CD14-positive monocyte (primary cell): ENCODE data around the gene PDXP. TPM values are rescaled to one million over a fixed set of nuclear protein-coding genes. Genes with fewer than 3 reads are reported as not detected.

Experiments used
- DNase-seq, 3 donors: peaks; one replicate each; pipeline ENCODE4 v3.0.0-alpha.2; 2011 to 2022
- H2AFZ ChIP-seq: 2 replicates; pipeline ENCODE4 v1.6.0; 2012; ENCODE audit warnings: mild to moderate bottlenecking, low read depth, low read length, inconsistent platforms; ENCODE audit not compliant: insufficient read depth, poor library complexity, severe bottlenecking
- H3K27ac ChIP-seq, 2 donors: 1 replicate in 1 of 2; 2 replicates in 1 of 2; pipeline ENCODE4 v1.5.1; 2012 to 2013; ENCODE audit warnings: low read length in 2 of 2, control low read depth in 1 of 2, inconsistent platforms in 1 of 2, low read depth in 1 of 2, mild to moderate bottlenecking in 1 of 2
- H3K27me3 ChIP-seq, 2 donors: one replicate each; pipeline versions ENCODE4 v1.6.0 to v1.6.1; 2011 to 2013; ENCODE audit warnings: low read length in 2 of 2; ENCODE audit not compliant: control insufficient read depth in 2 of 2, insufficient read depth in 2 of 2
- H3K36me3 ChIP-seq, 2 donors: replicated peaks in 1 of 2; 1 replicate in 1 of 2; 2 replicates in 1 of 2; pipeline versions ENCODE4 v1.5.1 to v1.6.1; 2012 to 2013; ENCODE audit warnings: low read length in 2 of 2, control low read depth in 1 of 2, inconsistent platforms in 1 of 2, mild to moderate bottlenecking in 1 of 2; ENCODE audit not compliant: insufficient read depth in 2 of 2, control insufficient read depth in 1 of 2
- H3K4me1 ChIP-seq, 2 donors: 1 replicate in 1 of 2; 2 replicates in 1 of 2; pipeline versions ENCODE4 v1.5.1 to v1.6.1; 2012 to 2013; ENCODE audit warnings: low read length in 2 of 2, control low read depth in 1 of 2, inconsistent platforms in 1 of 2, mild to moderate bottlenecking in 1 of 2, moderate library complexity in 1 of 2; ENCODE audit not compliant: insufficient read depth in 2 of 2, control insufficient read depth in 1 of 2
- H3K4me2 ChIP-seq: replicated peaks from 2 replicates; pipeline ENCODE3; 2012; ENCODE audit warnings: low read length, moderate library complexity, mild to moderate bottlenecking; ENCODE audit not compliant: poor library complexity, severe bottlenecking; ENCODE audit errors: extremely low read depth
- H3K4me3 ChIP-seq, 3 experiments: fragments of 200-600 bp in 1 of 3; sonication (generic) in 1 of 3; replicated peaks in 1 of 3; 1 replicate in 2 of 3; 2 replicates in 1 of 3; pipeline ENCODE4 v1.5.1; 2011 to 2013; ENCODE audit warnings: low read length in 3 of 3, mild to moderate bottlenecking in 3 of 3, control low read depth in 2 of 3, low read depth in 2 of 3, inconsistent platforms in 1 of 3, moderate library complexity in 1 of 3
- H3K79me2 ChIP-seq: 2 replicates; pipeline ENCODE4 v1.6.0; 2012; ENCODE audit warnings: mild to moderate bottlenecking, control low read depth, inconsistent platforms, low read length, moderate library complexity; ENCODE audit not compliant: insufficient read depth
- H3K9ac ChIP-seq: 2 replicates; pipeline ENCODE4 v1.6.0; 2017; ENCODE audit warnings: low read length, mild to moderate bottlenecking; ENCODE audit not compliant: insufficient read depth, poor library complexity, severe bottlenecking
- H3K9me3 ChIP-seq, 2 donors: replicated peaks in 1 of 2; 1 replicate in 1 of 2; 2 replicates in 1 of 2; pipeline versions ENCODE4 v1.5.1 to v1.6.1; 2012 to 2013; ENCODE audit warnings: low read length in 2 of 2, control low read depth in 1 of 2; ENCODE audit not compliant: control insufficient read depth in 1 of 2, insufficient read depth in 1 of 2
- H4K20me1 ChIP-seq: 2 replicates; pipeline ENCODE4 v1.6.0; 2012; ENCODE audit warnings: mild to moderate bottlenecking, low read length, control low read depth, moderate library complexity; ENCODE audit not compliant: insufficient read depth
- H3K27ac Mint-ChIP-seq, 7 donors: one replicate each; pipeline ENCODE4 v1.8.0; 2020; ENCODE audit warnings: mild to moderate bottlenecking in 7 of 7, mixed read lengths in 7 of 7, moderate library complexity in 6 of 7, inconsistent platforms in 2 of 7
- H3K27me3 Mint-ChIP-seq, 3 donors: one replicate each; pipeline ENCODE4 v1.8.0; 2021 to 2022; ENCODE audit warnings: low read depth in 3 of 3, mild to moderate bottlenecking in 3 of 3, mixed read lengths in 3 of 3, moderate library complexity in 3 of 3, inconsistent platforms in 1 of 3
- H3K36me3 Mint-ChIP-seq, 2 donors: one replicate each; pipeline ENCODE4 v1.8.0; 2020; ENCODE audit warnings: mixed read lengths in 2 of 2, inconsistent platforms in 1 of 2, mild to moderate bottlenecking in 1 of 2
- H3K4me1 Mint-ChIP-seq: one replicate; pipeline ENCODE4 v1.8.0; 2020; ENCODE audit warnings: mild to moderate bottlenecking, mixed read lengths
- H3K4me3 Mint-ChIP-seq, 2 donors: one replicate each; pipeline ENCODE4 v1.8.0; 2020; ENCODE audit warnings: mild to moderate bottlenecking in 2 of 2, mixed read lengths in 2 of 2, moderate library complexity in 1 of 2
- H3K9me3 Mint-ChIP-seq, 7 donors: one replicate each; pipeline ENCODE4 v1.8.0; 2020 to 2022; ENCODE audit warnings: mixed read lengths in 7 of 7, mild to moderate bottlenecking in 6 of 7, moderate library complexity in 6 of 7, inconsistent platforms in 2 of 7
- WGBS: methylation state at CpG from one replicate; pipeline ENCODE4 v1.1.5; 2013; ENCODE audit warnings: missing lambda C conversion rate; ENCODE audit not compliant: insufficient coverage; 5-methylcytosine and 5-hydroxymethylcytosine counted together
- intact Hi-C, 2 donors: fragments of 100-400 bp; cut with micrococcal nuclease; formaldehyde crosslinking; loops; one replicate each; pipeline versions ENCODE4 v1.15.0 to v1.15.1; 2023
- polyA plus RNA-seq, 3 donors: library from polyadenylated mRNA; depleted of rRNA in 1 of 3; unstranded in 2 of 3; stranded (reverse) in 1 of 3; fragments of 300-500 nt in 2 of 3; fragments of >200 nt in 1 of 3; fragmentation: Illumina TruSeq in 2 of 3; gene quantifications; 1 replicate in 2 of 3; 2 replicates in 1 of 3; pipeline ENCODE4 v1.2.3, GENCODE V29; 2012 to 2021
- small RNA-seq: library from RNA; depleted of rRNA; stranded (forward); fragments of <200 nt; gene quantifications from one replicate; pipeline ENCODE3, GENCODE V24; 2012; ENCODE audit warnings: low read depth; ENCODE audit not compliant: insufficient read length
- TF ChIP-seq, protein P1 (sequence below): fragments of 200-600 bp; IDR thresholded peaks from one replicate; pipeline ENCODE4 v1.8.0; 2022; ENCODE audit warnings: antibody characterized with exemption, mild to moderate bottlenecking

Gene PDXP
- polyA plus RNA-seq, 3 donors, result 1.0 to 4.7 (median 4.3) TPM

DNA sequence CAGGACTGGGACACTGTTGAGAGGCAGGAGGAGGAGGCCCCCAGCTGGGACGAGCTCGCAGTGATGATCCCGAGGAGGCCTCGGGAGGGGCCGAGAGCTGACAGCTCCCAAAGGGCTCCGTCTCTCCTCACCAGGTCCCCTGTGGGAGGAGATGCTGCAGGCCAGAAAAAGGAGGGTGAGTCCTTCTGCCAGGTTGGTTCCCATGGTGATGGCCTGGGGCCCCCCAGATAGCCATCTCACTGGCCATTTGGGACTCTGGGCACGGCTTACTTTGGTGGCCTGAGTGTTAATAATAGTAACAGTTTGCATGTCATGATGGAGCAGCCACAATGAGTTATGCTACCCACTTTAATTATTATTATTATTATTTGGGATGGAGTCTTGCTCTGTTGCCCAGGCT is 57.2 kb downstream of the PDXP start:
- Histone ChIP-seq H3K9me3 (no peaks in the 10 kb centered on the region), H3K36me3 (peaks cover 0 to 2% of the 10 kb centered on the region in 2 donors), H2AFZ (no peak overlapping the region), H3K9ac (no peak overlapping the region), H3K4me2 (no peak overlapping the region), H4K20me1 (no peaks in the 10 kb centered on the region), H3K27ac (no peak overlapping the region), H3K4me1 (no peaks in the 10 kb centered on the region), H3K27me3 (no peaks in the 10 kb centered on the region), H3K4me3 (no peak overlapping the region), H3K79me2 (no peaks in the 10 kb centered on the region)
- peaks cover 19 to 44% of the 10 kb centered on the region in 2 donors for H3K36me3 Mint-ChIP-seq
- DNase-seq, result no peak
- H3K9me3 Mint-ChIP-seq, result peaks cover 0 to 3% (median 0%) of the 10 kb centered on the region in 7 donors
- WGBS, result 100% methylated on average over 1 of the region's 7 CpGs
- no peak overlapping the region for H3K27ac Mint-ChIP-seq
- H3K4me3 Mint-ChIP-seq, result no peak overlapping the region
- H3K4me1 Mint-ChIP-seq, result no peaks in the 10 kb centered on the region
- intact Hi-C loops, result no loop called here
- H3K27me3 Mint-ChIP-seq, result peaks cover 0 to 2% (median 0%) of the 10 kb centered on the region in 3 donors
- TF ChIP-seq, protein P1, sequence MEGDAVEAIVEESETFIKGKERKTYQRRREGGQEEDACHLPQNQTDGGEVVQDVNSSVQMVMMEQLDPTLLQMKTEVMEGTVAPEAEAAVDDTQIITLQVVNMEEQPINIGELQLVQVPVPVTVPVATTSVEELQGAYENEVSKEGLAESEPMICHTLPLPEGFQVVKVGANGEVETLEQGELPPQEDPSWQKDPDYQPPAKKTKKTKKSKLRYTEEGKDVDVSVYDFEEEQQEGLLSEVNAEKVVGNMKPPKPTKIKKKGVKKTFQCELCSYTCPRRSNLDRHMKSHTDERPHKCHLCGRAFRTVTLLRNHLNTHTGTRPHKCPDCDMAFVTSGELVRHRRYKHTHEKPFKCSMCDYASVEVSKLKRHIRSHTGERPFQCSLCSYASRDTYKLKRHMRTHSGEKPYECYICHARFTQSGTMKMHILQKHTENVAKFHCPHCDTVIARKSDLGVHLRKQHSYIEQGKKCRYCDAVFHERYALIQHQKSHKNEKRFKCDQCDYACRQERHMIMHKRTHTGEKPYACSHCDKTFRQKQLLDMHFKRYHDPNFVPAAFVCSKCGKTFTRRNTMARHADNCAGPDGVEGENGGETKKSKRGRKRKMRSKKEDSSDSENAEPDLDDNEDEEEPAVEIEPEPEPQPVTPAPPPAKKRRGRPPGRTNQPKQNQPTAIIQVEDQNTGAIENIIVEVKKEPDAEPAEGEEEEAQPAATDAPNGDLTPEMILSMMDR, result no peak

Small RNA genes lying within 50 kb of the gene (small RNA-seq; reads per million reads assigned to genes)
- not detected for gene RN7SL385P

Other genes starting within 250 kb of the PDXP start
- gene ELFN2, start 231.2 kb upstream of the PDXP start, polyA plus RNA-seq, result under 1 TPM in 1 of 3 donors, not detected in 2; 0.01 TPM
- gene MFNG, start 172.3 kb upstream of the PDXP start, polyA plus RNA-seq, result 100 to 1,000 TPM in 2 of 3 donors, 10 to 100 TPM in 1; 84.1 to 196 (median 181) TPM
- gene CARD10, start 139.3 kb upstream of the PDXP start, polyA plus RNA-seq, result under 1 TPM in 1 of 3 donors, not detected in 2; 0.03 TPM
- gene CDC42EP1, start 98.2 kb upstream of the PDXP start, polyA plus RNA-seq, result 10 to 100 TPM in 1 of 3 donors, 1 to 10 TPM in 2; 5.9 to 13.2 (median 8.5) TPM
- 100 to 1,000 TPM; 654 to 878 (median 865) TPM for gene LGALS2, start 78.6 kb upstream of the PDXP start, polyA plus RNA-seq
- 10 to 100 TPM; 19.8 to 91.0 (median 24.8) TPM for gene GGA1, start 49.9 kb upstream of the PDXP start, polyA plus RNA-seq
- gene SH3BP1, start 19.1 kb upstream of the PDXP start, polyA plus RNA-seq, result 100 to 1,000 TPM in 1 of 3 donors, 10 to 100 TPM in 2; 20.0 to 214 (median 20.0) TPM
- gene LGALS1, start 16.9 kb downstream of the PDXP start, polyA plus RNA-seq, result 1,000 to 10,000 TPM; 1,719 to 2,320 (median 1,844) TPM
- 10 to 100 TPM; 47.3 to 52.0 (median 49.2) TPM for gene NOL12, start 27.6 kb downstream of the PDXP start, polyA plus RNA-seq
- gene TRIOBP, start 38.3 kb downstream of the PDXP start, polyA plus RNA-seq, result 10 to 100 TPM; 43.0 to 46.6 (median 44.7) TPM
- gene GCAT, start 149.2 kb downstream of the PDXP start, polyA plus RNA-seq, result 1 to 10 TPM in 2 of 3 donors, under 1 TPM in 1; 0.56 to 1.9 (median 1.1) TPM
- gene GALR3, start 164.7 kb downstream of the PDXP start, polyA plus RNA-seq, result not detected
- gene ANKRD54, start 185.6 kb downstream of the PDXP start, polyA plus RNA-seq, result 10 to 100 TPM in 1 of 3 donors, 1 to 10 TPM in 2; 7.4 to 20.6 (median 9.5) TPM
- gene EIF3L, start 190.7 kb downstream of the PDXP start, polyA plus RNA-seq, result 100 to 1,000 TPM; 209 to 503 (median 246) TPM
- 1 to 10 TPM in 2 of 3 donors, under 1 TPM in 1; 0.51 to 7.0 (median 1.3) TPM for gene MICALL1, start 247.6 kb downstream of the PDXP start, polyA plus RNA-seq